HEK293 (cell line): ENCODE data around the gene KIAA1755.

Experiments used
- CTCF ChIP-seq: fragments of 450-650 bp; formaldehyde crosslinking; IDR thresholded peaks from 2 replicates; pipeline ENCODE4 v1.5.1; 2016; ENCODE audit warnings: missing biosample characterization, missing genetic modification characterization
- PBX3 ChIP-seq: sonication (generic); formaldehyde crosslinking; IDR thresholded peaks from 2 replicates; pipeline ENCODE4 v1.8.1; 2022; ENCODE audit warnings: mild to moderate bottlenecking, moderate library complexity, missing genetic modification reagents
- REST ChIP-seq: fragments of 450-650 bp; formaldehyde crosslinking; IDR thresholded peaks from 2 replicates; pipeline ENCODE4 v1.5.1; 2016; ENCODE audit warnings: missing biosample characterization, missing genetic modification characterization
- SETDB1 ChIP-seq: IDR thresholded peaks from one replicate; pipeline ENCODE4 v1.6.1; 2017; ENCODE audit warnings: mild to moderate bottlenecking, low read length, moderate library complexity, mixed read lengths; ENCODE audit not compliant: insufficient read length
- ZFP3 ChIP-seq: fragments of 450-650 bp; formaldehyde crosslinking; IDR thresholded peaks from 2 replicates; pipeline ENCODE4 v1.5.1; 2016; ENCODE audit warnings: low read depth, missing biosample characterization, missing genetic modification characterization
- ZFP37 ChIP-seq: fragments of 450-650 bp; formaldehyde crosslinking; IDR thresholded peaks from 2 replicates; pipeline ENCODE4 v1.5.1; 2016; ENCODE audit warnings: missing biosample characterization, missing genetic modification characterization
- ZNF24 ChIP-seq: fragments of 450-650 bp; formaldehyde crosslinking; IDR thresholded peaks from 2 replicates; pipeline ENCODE4 v1.5.1; 2016; ENCODE audit warnings: missing biosample characterization, missing genetic modification characterization
- ZNF274 ChIP-seq, 2 experiments: fragments of 200-500 bp in 1 of 2; fragments of 450-650 bp in 1 of 2; sonication (Bioruptor generic) in 1 of 2; formaldehyde crosslinking in 1 of 2; IDR thresholded peaks; 2 replicates each; pipeline versions ENCODE4 v1.5.1 to v1.6.1; 2014 to 2016; ENCODE audit warnings: borderline replicate concordance in 1 of 2, inconsistent platforms in 1 of 2, low read length in 1 of 2, missing biosample characterization in 1 of 2, missing genetic modification characterization in 1 of 2
- ZNF626 ChIP-seq: fragments of 450-650 bp; sonication (Bioruptor Pico); formaldehyde crosslinking; IDR thresholded peaks from 2 replicates; pipeline ENCODE4 v1.5.1; 2018; ENCODE audit warnings: missing biosample characterization, missing genetic modification characterization, inconsistent platforms
- ZNF785 ChIP-seq: fragments of 450-650 bp; formaldehyde crosslinking; IDR thresholded peaks from 2 replicates; pipeline ENCODE4 v1.5.1; 2016; ENCODE audit warnings: missing biosample characterization, missing genetic modification characterization

GRCh38 chr20:38228436-38228835 lies 32.1 kb downstream of the KIAA1755 start:
- no peak for TF ChIP-seq ZNF785 (tag by site-specific recombination)
- no peak for TF ChIP-seq ZNF24
- no peak for TF ChIP-seq SETDB1
- no peak for TF ChIP-seq CTCF (tag by site-specific recombination)
- no peak for TF ChIP-seq ZNF626 (tag by site-specific recombination)
- TF ChIP-seq PBX3 (CRISPR knock-in tag), result no peak
- TF ChIP-seq ZNF274 (IDR thresholded peaks at IDR 0.05; ENCODE audit: low read length), result no peak
- TF ChIP-seq ZNF274 (tag by site-specific recombination; IDR thresholded peaks at IDR 0.05; ENCODE audit: borderline replicate concordance), result no peak
- TF ChIP-seq ZFP3 (tag by site-specific recombination), result no peak
- TF ChIP-seq REST, result no peak
- TF ChIP-seq ZFP37, result no peak
